ENCODE results near the gene DLG3.

DLG3 gene

GRCh38 chrX:70437921-70438665 is 6.5 kb upstream of the DLG3 start:
- DNase-seq (ENCODE audit: low read depth), result no peak

GRCh38 chrX:70439016-70439415 is 5.6 kb upstream of the DLG3 start:
- no peak for DNase-seq (ENCODE audit: low read depth)

- DNase-seq (ENCODE audit: low read depth), result no peak
These were observed 2.4 kb upstream of the DLG3 start for GRCh38 chrX:70442224-70442623.

- no peak for DNase-seq (ENCODE audit: low read depth)
These were observed 466 bp downstream of the DLG3 start for GRCh38 chrX:70444946-70445656.

- DNase-seq (ENCODE audit: low read depth), result no peak
These were observed 1.3 kb downstream of the DLG3 start for GRCh38 chrX:70445951-70446350.

GRCh38 chrX:70446380-70447350 is 2.0 kb downstream of the DLG3 start:
- no peak for DNase-seq (ENCODE audit: low read depth)

GRCh38 chrX:70449457-70449966 is 4.9 kb downstream of the DLG3 start:
- DNase-seq (ENCODE audit: low read depth), result no peak

GRCh38 chrX:70452143-70452733 is 7.6 kb downstream of the DLG3 start:
- no peak for DNase-seq (ENCODE audit: low read depth)

- no peak for DNase-seq (ENCODE audit: low read depth)
These were observed 8.5 kb downstream of the DLG3 start for GRCh38 chrX:70453024-70453618.

- no peak for DNase-seq (ENCODE audit: low read depth)
These were observed 10.1 kb downstream of the DLG3 start for GRCh38 chrX:70454441-70455365.

- no peak for DNase-seq (ENCODE audit: low read depth)
These were observed 10.9 kb downstream of the DLG3 start for GRCh38 chrX:70455366-70456202.

- no peak for DNase-seq (ENCODE audit: low read depth)
These were observed 11.6 kb downstream of the DLG3 start for GRCh38 chrX:70456256-70456655.

- no peak for DNase-seq (ENCODE audit: low read depth)
These were observed 16.4 kb downstream of the DLG3 start for GRCh38 chrX:70461026-70461425.

GRCh38 chrX:70464051-70464450 is 19.4 kb downstream of the DLG3 start:
- DNase-seq (ENCODE audit: low read depth), result no peak

GRCh38 chrX:70466968-70467367 is 22.3 kb downstream of the DLG3 start:
- no peak for DNase-seq (ENCODE audit: low read depth)

- DNase-seq (ENCODE audit: low read depth), result no peak
These were observed 24.1 kb downstream of the DLG3 start for GRCh38 chrX:70468709-70469108.

GRCh38 chrX:70470850-70471289 is 26.2 kb downstream of the DLG3 start:
- DNase-seq (ENCODE audit: low read depth), result no peak

GRCh38 chrX:70476166-70476933 is 31.7 kb downstream of the DLG3 start:
- no peak for DNase-seq (ENCODE audit: low read depth)

Data from non-pigmented ciliary epithelial cell (primary cell).